ENCODE data around the gene CMPK2. TPM values are rescaled to one million over a fixed set of nuclear protein-coding genes. Genes with fewer than 3 reads are reported as not detected.

The CMPK2 gene
- polyA plus RNA-seq, 1 of the 3 experiments (the other 2 are of a cell fraction): 1.1 TPM

DNA sequence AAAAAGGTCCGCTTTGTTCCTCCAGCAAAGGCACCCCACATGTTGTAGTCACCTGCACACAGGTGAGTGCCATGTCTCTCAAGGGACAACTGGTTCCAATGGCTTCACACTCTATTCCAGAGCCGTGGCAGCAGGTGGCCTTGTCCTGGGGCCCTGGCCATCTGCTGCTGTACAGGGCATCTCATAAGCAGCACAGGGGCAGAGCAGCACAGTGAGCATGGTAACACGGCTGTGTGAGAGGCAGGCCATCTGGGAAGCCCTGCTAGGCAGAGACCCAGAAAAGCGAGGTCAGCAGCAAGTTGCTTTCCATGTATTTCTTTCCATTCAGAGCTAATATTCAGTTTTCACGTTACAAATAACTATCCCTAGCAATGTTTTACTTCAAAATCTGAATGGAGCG is 54.7 kb downstream of the CMPK2 start:
- no peak overlapping the region for H3K4me3 ChIP-seq (ENCODE audit: low read depth in 2 of 2, low read length in 1 of 2)
- no peak overlapping the region for H3K9ac ChIP-seq
- H3K9me3 ChIP-seq: no peaks in the 10 kb centered on the region
- H2AFZ ChIP-seq (ENCODE audit: low read depth): no peak overlapping the region
- 44% methylated on average over 6 of the region's 6 CpGs for WGBS (ENCODE audit: low lambda C conversion rate)
- H3K27ac ChIP-seq (ENCODE audit: low read depth in 2 of 2, low read length in 1 of 2): no peak overlapping the region
- CTCF ChIA-PET: interaction anchor here (0.5 kb wide), 1 partner anchor 1021 kb away, joined by 3 read pairs; no protein-coding TSS in a partner anchor
- no peak for DNase-seq
- no peaks in the 10 kb centered on the region for H3K79me2 ChIP-seq (ENCODE audit: insufficient read depth)
- TF ChIP-seq, protein P1, sequence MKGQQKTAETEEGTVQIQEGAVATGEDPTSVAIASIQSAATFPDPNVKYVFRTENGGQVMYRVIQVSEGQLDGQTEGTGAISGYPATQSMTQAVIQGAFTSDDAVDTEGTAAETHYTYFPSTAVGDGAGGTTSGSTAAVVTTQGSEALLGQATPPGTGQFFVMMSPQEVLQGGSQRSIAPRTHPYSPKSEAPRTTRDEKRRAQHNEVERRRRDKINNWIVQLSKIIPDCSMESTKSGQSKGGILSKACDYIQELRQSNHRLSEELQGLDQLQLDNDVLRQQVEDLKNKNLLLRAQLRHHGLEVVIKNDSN (IDR thresholded peaks at IDR 0.05; ENCODE audit: borderline replicate concordance, low read depth): no peak
- no peak for TF ChIP-seq FOXM1 (IDR thresholded peaks at IDR 0.05; ENCODE audit: low read depth)
- TF ChIP-seq SIN3A (IDR thresholded peaks at IDR 0.05; ENCODE audit: borderline replicate concordance, low read depth, low read length): no peak
- no peak for TF ChIP-seq JUND (IDR thresholded peaks at IDR 0.05)
- TF ChIP-seq, protein P2, sequence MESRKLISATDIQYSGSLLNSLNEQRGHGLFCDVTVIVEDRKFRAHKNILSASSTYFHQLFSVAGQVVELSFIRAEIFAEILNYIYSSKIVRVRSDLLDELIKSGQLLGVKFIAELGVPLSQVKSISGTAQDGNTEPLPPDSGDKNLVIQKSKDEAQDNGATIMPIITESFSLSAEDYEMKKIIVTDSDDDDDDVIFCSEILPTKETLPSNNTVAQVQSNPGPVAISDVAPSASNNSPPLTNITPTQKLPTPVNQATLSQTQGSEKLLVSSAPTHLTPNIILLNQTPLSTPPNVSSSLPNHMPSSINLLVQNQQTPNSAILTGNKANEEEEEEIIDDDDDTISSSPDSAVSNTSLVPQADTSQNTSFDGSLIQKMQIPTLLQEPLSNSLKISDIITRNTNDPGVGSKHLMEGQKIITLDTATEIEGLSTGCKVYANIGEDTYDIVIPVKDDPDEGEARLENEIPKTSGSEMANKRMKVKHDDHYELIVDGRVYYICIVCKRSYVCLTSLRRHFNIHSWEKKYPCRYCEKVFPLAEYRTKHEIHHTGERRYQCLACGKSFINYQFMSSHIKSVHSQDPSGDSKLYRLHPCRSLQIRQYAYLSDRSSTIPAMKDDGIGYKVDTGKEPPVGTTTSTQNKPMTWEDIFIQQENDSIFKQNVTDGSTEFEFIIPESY (IDR thresholded peaks at IDR 0.05; ENCODE audit: borderline replicate concordance, low read depth): no peak
- no peak for TF ChIP-seq MEF2A (IDR thresholded peaks at IDR 0.05; ENCODE audit: borderline replicate concordance, low read depth)
- TF ChIP-seq TAF1 (IDR thresholded peaks at IDR 0.05; ENCODE audit: borderline replicate concordance, low read depth, low read length): no peak
- TF ChIP-seq YY1 (IDR thresholded peaks at IDR 0.05; ENCODE audit: low read depth): no peak
- no peak for TF ChIP-seq CHD2 (IDR thresholded peaks at IDR 0.05; ENCODE audit: low read length, partially characterized antibody)
- TF ChIP-seq FOXJ3 (CRISPR knock-in tag; IDR thresholded peaks at IDR 0.05): no peak
- no peak for TF ChIP-seq GATA2 (CRISPR knock-in tag; IDR thresholded peaks at IDR 0.05)
- TF ChIP-seq NFIC (IDR thresholded peaks at IDR 0.05; ENCODE audit: borderline replicate concordance): no peak
- TF ChIP-seq ELF1 (IDR thresholded peaks at IDR 0.05): no peak
- TF ChIP-seq MXI1 (IDR thresholded peaks at IDR 0.05; ENCODE audit: low read depth, low read length): no peak
- no peak for TF ChIP-seq RCOR1 (IDR thresholded peaks at IDR 0.05; ENCODE audit: low read length)
- no peak for TF ChIP-seq EZH2phosphoT487 (IDR thresholded peaks at IDR 0.05; ENCODE audit: borderline replicate concordance, low read depth)
- TF ChIP-seq RFX5 (IDR thresholded peaks at IDR 0.05; ENCODE audit: low read length): no peak
- TF ChIP-seq, protein P3, sequence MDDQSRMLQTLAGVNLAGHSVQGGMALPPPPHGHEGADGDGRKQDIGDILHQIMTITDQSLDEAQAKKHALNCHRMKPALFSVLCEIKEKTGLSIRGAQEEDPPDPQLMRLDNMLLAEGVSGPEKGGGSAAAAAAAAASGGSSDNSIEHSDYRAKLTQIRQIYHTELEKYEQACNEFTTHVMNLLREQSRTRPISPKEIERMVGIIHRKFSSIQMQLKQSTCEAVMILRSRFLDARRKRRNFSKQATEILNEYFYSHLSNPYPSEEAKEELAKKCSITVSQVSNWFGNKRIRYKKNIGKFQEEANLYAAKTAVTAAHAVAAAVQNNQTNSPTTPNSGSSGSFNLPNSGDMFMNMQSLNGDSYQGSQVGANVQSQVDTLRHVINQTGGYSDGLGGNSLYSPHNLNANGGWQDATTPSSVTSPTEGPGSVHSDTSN (IDR thresholded peaks at IDR 0.05): no peak
- no peaks in the 10 kb centered on the region for H3F3A ChIP-seq (replicated peaks; ENCODE audit: insufficient read depth)
- H3K4me1 ChIP-seq (ENCODE audit: control insufficient read depth in 1 of 2, insufficient read depth in 2 of 2, low read depth in 1 of 2, low read length in 1 of 2): peaks cover 0 to 6% of the 10 kb centered on the region in 2 experiments; a peak in 1 of 4 replicates
- H4K20me1 ChIP-seq (ENCODE audit: insufficient read depth): no peaks in the 10 kb centered on the region
- H3K4me2 ChIP-seq: no peak overlapping the region
- no peaks in the 10 kb centered on the region for H3K27me3 ChIP-seq (ENCODE audit: insufficient read depth)
- POLR2A ChIA-PET: no interaction called here
- H3K9me2 ChIP-seq: no peaks in the 10 kb centered on the region
- H3K36me3 ChIP-seq (replicated peaks in 1 of 2; ENCODE audit: control insufficient read depth in 1 of 2, insufficient read depth in 2 of 2, low read length in 1 of 2): no peaks in the 10 kb centered on the region

All from SK-N-SH (cell line).